Naive thymus-derived CD8-positive, alpha-beta T cell (primary cell): ENCODE data around the gene GNAI3. TPM values are rescaled to one million over a fixed set of nuclear protein-coding genes. Genes with fewer than 3 reads are reported as not detected.
A peak's percentile ranks its signal among the peaks of the same experiment; 100 is the strongest.

Source experiments
- ATAC-seq, 2 donors: fragments of 150-1000 bp; cut with Tn5 transposase in 1 of 2; sonication (Bioruptor Pico), chemical (Tn5 transposase) in 1 of 2; 1 replicate in 1 of 2; 2 replicates in 1 of 2; pipeline ENCODE4 v1.10.0; 2021; ENCODE audit warnings: mild to moderate bottlenecking in 2 of 2, moderate library complexity in 2 of 2
- POLR2A ChIA-PET: fragments of 350-600 bp; sonication (Branson Sonifier 250); formaldehyde crosslinking; loops from one replicate; lab custom pipeline; 2021; ENCODE audit warnings: antibody characterized with exemption; lab: Charles Lee
- DNase-seq, 10 donors: peaks; one replicate each; pipeline versions ENCODE4 v3.0.0 to v3.0.0-alpha.2; 2020 to 2022
- H3K27ac Mint-ChIP-seq, 10 donors: one replicate each; pipeline ENCODE4 v1.8.0; 2020 to 2022; ENCODE audit warnings: mild to moderate bottlenecking in 10 of 10, mixed read lengths in 10 of 10, moderate library complexity in 4 of 10, inconsistent platforms in 1 of 10
- H3K27me3 Mint-ChIP-seq, 5 donors: one replicate each; pipeline ENCODE4 v1.8.0; 2021 to 2022; ENCODE audit warnings: mixed read lengths in 5 of 5
- H3K36me3 Mint-ChIP-seq, 3 donors: one replicate each; pipeline ENCODE4 v1.8.0; 2020 to 2022; ENCODE audit warnings: mixed read lengths in 3 of 3, mild to moderate bottlenecking in 2 of 3, inconsistent platforms in 1 of 3
- H3K4me1 Mint-ChIP-seq, 4 donors: one replicate each; pipeline ENCODE4 v1.8.0; 2021 to 2022; ENCODE audit warnings: mixed read lengths in 4 of 4
- H3K4me3 Mint-ChIP-seq, 10 donors: one replicate each; pipeline ENCODE4 v1.8.0; 2020 to 2022; ENCODE audit warnings: mild to moderate bottlenecking in 10 of 10, mixed read lengths in 10 of 10, moderate library complexity in 6 of 10, inconsistent platforms in 1 of 10
- H3K9me3 Mint-ChIP-seq, 9 donors: one replicate each; pipeline ENCODE4 v1.8.0; 2020 to 2022; ENCODE audit warnings: mixed read lengths in 9 of 9, mild to moderate bottlenecking in 3 of 9, inconsistent platforms in 1 of 9, moderate library complexity in 1 of 9
- polyA plus RNA-seq, 3 donors: library from polyadenylated mRNA; unstranded; fragments of 300-500 nt; fragmentation: Illumina TruSeq; gene quantifications; one replicate each; pipeline ENCODE4 v1.2.3, GENCODE V29; 2021
- total RNA-seq, 8 experiments: library from RNA in 2 of 8; stranded (reverse) in 2 of 8; gene quantifications; one replicate each; pipeline ENCODE4 v1.2.3 and lab custom pipeline; 2021 to 2026

The GNAI3 gene
- total and polyA plus RNA-seq, 5 experiments from 2014 or later, result 6.8 to 7.7 (median 7.3) TPM

- Mint-ChIP-seq H3K9me3 (no peaks in the 10 kb centered on the region), H3K4me1 (peaks cover 2 to 4% (median 3%) of the 10 kb centered on the region in 4 donors), H3K27me3 (no peaks in the 10 kb centered on the region), H3K36me3 (no peaks in the 10 kb centered on the region), H3K27ac (no peak overlapping the region), H3K4me3 (no peak overlapping the region)
- ATAC-seq (no peak), DNase-seq (no peak)
- POLR2A ChIA-PET, result interaction anchor here (14.0 kb wide), 1 partner anchor 38 kb away, joined by 462 read pairs; the partner anchor contains the start of genes AMIGO1 and CYB561D1
These were observed 10.8 kb upstream of the GNAI3 start for GRCh38 chr1:109537450-109538178.

GRCh38 chr1:109538827-109539555, 9.4 kb upstream of the GNAI3 start:
- H3K4me3 Mint-ChIP-seq, result no peak overlapping the region
- POLR2A ChIA-PET, result interaction anchor here (0.6 to 14.0 kb wide), 2 partner anchors 39 to 1140 kb away, joined by 3 to 462 read pairs; partner anchors contain the start of genes AMIGO1 and CYB561D1
- no peaks in the 10 kb centered on the region for H3K4me1 Mint-ChIP-seq
- no peaks in the 10 kb centered on the region for H3K36me3 Mint-ChIP-seq
- peak overlapping the region in 1 of 10 donors; percentile 35 for H3K27ac Mint-ChIP-seq
- ATAC-seq, result no peak
- DNase-seq, result no peak
- no peaks in the 10 kb centered on the region for H3K27me3 Mint-ChIP-seq
- H3K9me3 Mint-ChIP-seq, result no peaks in the 10 kb centered on the region

GRCh38 chr1:109539676-109540075, 8.7 kb upstream of the GNAI3 start, which contains the start of gene GPR61:
Gene GPR61 (plus strand): TSS chr1:109539872. CDS start chr1:109543023, 3,151 bp downstream.
- no peak for DNase-seq
- peak within 1 kb of the TSS in 3 of 10 donors; percentile 27 to 50 (median 35) for H3K27ac Mint-ChIP-seq
- no peaks in the 10 kb centered on the region for H3K9me3 Mint-ChIP-seq
- no peak within 1 kb of the TSS for H3K4me3 Mint-ChIP-seq
- H3K4me1 Mint-ChIP-seq, result no peaks in the 10 kb centered on the region
- no peaks in the 10 kb centered on the region for H3K27me3 Mint-ChIP-seq
- POLR2A ChIA-PET, result interaction anchor here (14.0 kb wide), 1 partner anchor 40 kb away, joined by 462 read pairs; the partner anchor contains the start of genes AMIGO1 and CYB561D1
- no peak for ATAC-seq
- no peaks in the 10 kb centered on the region for H3K36me3 Mint-ChIP-seq

DNA sequence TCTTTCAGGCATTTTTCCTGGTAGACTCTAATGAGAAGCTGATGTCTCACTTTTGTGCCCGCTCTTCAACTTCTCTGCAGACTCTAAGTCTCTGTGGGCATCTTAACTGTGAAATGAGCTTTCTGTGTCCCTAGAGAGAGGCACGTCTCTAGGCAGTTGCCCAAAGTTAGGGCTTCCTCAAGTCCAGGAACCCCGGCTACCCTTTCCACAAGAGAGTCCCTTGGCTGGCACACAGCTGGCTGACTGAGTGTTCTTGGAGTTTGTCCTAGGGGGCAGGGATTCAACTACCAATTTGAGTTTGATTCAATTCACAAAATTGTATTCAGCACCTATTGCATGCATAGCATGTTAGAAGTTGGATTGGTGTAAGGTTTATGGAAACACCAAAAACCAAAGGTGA, 7.3 kb upstream of the GNAI3 start:
- peaks cover 0 to 7% (median 3%) of the 10 kb centered on the region in 4 donors for H3K4me1 Mint-ChIP-seq
- no peak overlapping the region for H3K4me3 Mint-ChIP-seq
- DNase-seq, result no peak
- no peak overlapping the region for H3K27ac Mint-ChIP-seq
- H3K36me3 Mint-ChIP-seq, result no peaks in the 10 kb centered on the region
- no peaks in the 10 kb centered on the region for H3K9me3 Mint-ChIP-seq
- H3K27me3 Mint-ChIP-seq, result no peaks in the 10 kb centered on the region
- POLR2A ChIA-PET, result interaction anchor here (0.6 kb wide), 1 partner anchor 328 kb away, joined by 4 read pairs; no protein-coding TSS in a partner anchor
- ATAC-seq, result no peak

DNA sequence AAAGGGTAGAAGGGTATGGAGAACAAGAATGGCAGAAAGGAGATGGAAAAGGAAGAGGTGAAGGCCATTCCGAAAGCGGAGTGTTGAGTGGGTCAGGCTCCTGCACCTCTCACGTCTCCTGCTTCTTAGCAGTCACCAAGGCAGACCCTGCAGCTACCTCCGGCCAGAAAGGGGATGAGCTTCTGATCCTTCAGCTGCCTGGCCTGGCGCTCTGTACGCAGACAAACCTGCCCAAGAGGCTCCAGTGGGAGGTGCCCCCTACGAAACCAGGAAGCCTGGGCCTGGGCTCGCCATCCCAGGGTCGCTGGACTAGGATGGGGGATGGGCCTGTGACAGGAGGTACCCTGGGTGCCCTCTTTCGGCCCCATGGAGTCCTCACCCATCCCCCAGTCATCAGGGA, 5.8 kb upstream of the GNAI3 start:
- Mint-ChIP-seq H3K27me3 (no peaks in the 10 kb centered on the region), H3K27ac (peak overlapping the region in 1 of 10 donors; percentile 41), H3K9me3 (no peaks in the 10 kb centered on the region), H3K4me3 (no peak overlapping the region), H3K4me1 (peaks cover 5 to 23% (median 18%) of the 10 kb centered on the region in 4 donors), H3K36me3 (no peaks in the 10 kb centered on the region)
- POLR2A ChIA-PET, result interaction anchor here (1.1 kb wide), 1 partner anchor 98 kb away, joined by 3 read pairs; no protein-coding TSS in a partner anchor
- no peak for DNase-seq
- no peak for ATAC-seq

GRCh38 chr1:109543283-109543987, 5.0 kb upstream of the GNAI3 start:
- H3K9me3 Mint-ChIP-seq, result no peaks in the 10 kb centered on the region
- no peaks in the 10 kb centered on the region for H3K36me3 Mint-ChIP-seq
- H3K27me3 Mint-ChIP-seq, result no peaks in the 10 kb centered on the region
- H3K4me1 Mint-ChIP-seq, result peaks cover 9 to 29% (median 21%) of the 10 kb centered on the region in 4 donors
- H3K27ac Mint-ChIP-seq, result peak overlapping the region in 1 of 10 donors; percentile 22
- H3K4me3 Mint-ChIP-seq, result no peak overlapping the region
- POLR2A ChIA-PET, result no interaction called here
- DNase-seq (no peak), ATAC-seq (no peak)

DNA sequence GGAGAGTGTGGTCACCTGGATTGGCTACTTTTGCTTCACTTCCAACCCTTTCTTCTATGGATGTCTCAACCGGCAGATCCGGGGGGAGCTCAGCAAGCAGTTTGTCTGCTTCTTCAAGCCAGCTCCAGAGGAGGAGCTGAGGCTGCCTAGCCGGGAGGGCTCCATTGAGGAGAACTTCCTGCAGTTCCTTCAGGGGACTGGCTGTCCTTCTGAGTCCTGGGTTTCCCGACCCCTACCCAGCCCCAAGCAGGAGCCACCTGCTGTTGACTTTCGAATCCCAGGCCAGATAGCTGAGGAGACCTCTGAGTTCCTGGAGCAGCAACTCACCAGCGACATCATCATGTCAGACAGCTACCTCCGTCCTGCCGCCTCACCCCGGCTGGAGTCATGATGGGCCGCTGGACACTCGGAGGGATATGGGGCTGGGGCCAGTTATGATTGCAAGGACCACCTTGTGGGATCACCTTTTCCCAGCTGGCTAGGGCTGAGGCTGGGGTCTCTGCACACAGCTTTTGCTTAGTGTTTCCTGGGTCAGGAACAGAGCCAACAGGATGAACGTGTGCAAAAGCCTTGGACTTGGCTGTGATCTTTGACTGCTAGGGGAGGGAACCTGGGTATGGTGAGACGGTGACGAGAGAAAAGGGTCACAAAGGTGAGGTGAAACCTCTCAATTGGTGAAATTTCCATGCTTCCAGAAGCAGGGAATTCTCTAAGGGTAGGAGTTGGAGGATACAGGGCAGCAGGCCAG, 4.3 kb upstream of the GNAI3 start:
- no peak overlapping the region for H3K4me3 Mint-ChIP-seq
- no peaks in the 10 kb centered on the region for H3K27me3 Mint-ChIP-seq
- no peaks in the 10 kb centered on the region for H3K9me3 Mint-ChIP-seq
- POLR2A ChIA-PET, result no interaction called here
- no peaks in the 10 kb centered on the region for H3K36me3 Mint-ChIP-seq
- no peak for ATAC-seq
- no peak for DNase-seq
- peaks cover 14 to 36% (median 27%) of the 10 kb centered on the region in 4 donors for H3K4me1 Mint-ChIP-seq
- H3K27ac Mint-ChIP-seq, result peak overlapping the region in 2 of 10 donors; percentile 21 to 35

- Mint-ChIP-seq H3K4me3 (peak overlapping the region; percentile 94 to 100 (median 98)), H3K27ac (peak overlapping the region; percentile 95 to 100 (median 99)), H3K27me3 (no peaks in the 10 kb centered on the region), H3K9me3 (no peaks in the 10 kb centered on the region), H3K4me1 (peaks cover 15 to 56% (median 49%) of the 10 kb centered on the region in 4 donors), H3K36me3 (peaks cover 0 to 1% (median 0%) of the 10 kb centered on the region in 3 donors)
- DNase-seq (peak; percentile 74 to 94 (median 86)), ATAC-seq (peak; percentile 47 to 56)
- POLR2A ChIA-PET, result interaction anchor here (0.6 to 2.6 kb wide), 12 partner anchors 14 to 488 kb away, joined by 3 to 12 read pairs (median 5); partner anchors contain the start of genes AMPD2, ATXN7L2, CYB561D1 and GNAT2
These were observed 1.9 kb upstream of the GNAI3 start for GRCh38 chr1:109546311-109547109.

- no peaks in the 10 kb centered on the region for H3K27me3 Mint-ChIP-seq
- no peak for DNase-seq
- POLR2A ChIA-PET, result interaction anchor here (0.6 to 2.8 kb wide), 35 partner anchors 11 to 791 kb away, joined by 3 to 48 read pairs (median 5); partner anchors contain the start of genes AHCYL1, AMIGO1, AMPD2 and CYB561D1
- H3K4me1 Mint-ChIP-seq, result peaks cover 18 to 59% (median 55%) of the 10 kb centered on the region in 4 donors
- peak in 1 of 2 donors; percentile 16 for ATAC-seq
- peak overlapping the region; percentile 95 to 100 (median 99) for H3K27ac Mint-ChIP-seq
- no peaks in the 10 kb centered on the region for H3K9me3 Mint-ChIP-seq
- peak overlapping the region; percentile 94 to 100 (median 98) for H3K4me3 Mint-ChIP-seq
- peaks cover 0 to 6% (median 0%) of the 10 kb centered on the region in 3 donors for H3K36me3 Mint-ChIP-seq
These were observed 723 bp upstream of the GNAI3 start for GRCh38 chr1:109547463-109548320.

DNA sequence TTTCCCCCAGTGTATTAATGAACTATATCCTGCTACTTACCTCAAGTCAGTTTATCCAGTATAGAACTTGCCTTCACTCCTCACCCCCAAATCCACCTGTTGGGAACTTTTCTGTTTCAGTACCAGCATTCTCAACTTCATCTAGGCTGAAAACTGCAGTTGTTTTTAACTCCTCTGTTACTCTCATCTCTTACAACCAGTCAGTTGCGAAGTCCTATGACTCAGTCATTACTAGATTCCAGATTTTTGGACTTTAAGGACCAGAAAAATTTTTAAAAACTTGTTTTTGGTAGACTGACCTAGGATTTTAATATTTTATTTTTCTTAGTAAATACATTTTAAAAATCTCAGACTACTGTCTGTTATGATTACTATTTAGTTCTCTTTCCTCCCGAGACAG, 8.1 kb downstream of the GNAI3 start:
- POLR2A ChIA-PET, result no interaction called here
- Mint-ChIP-seq H3K36me3 (peaks cover 0 to 23% (median 0%) of the 10 kb centered on the region in 3 donors), H3K27ac (no peak overlapping the region), H3K9me3 (no peaks in the 10 kb centered on the region), H3K4me1 (peaks cover 33 to 88% (median 80%) of the 10 kb centered on the region in 4 donors), H3K27me3 (no peaks in the 10 kb centered on the region), H3K4me3 (peak overlapping the region in 1 of 10 donors; percentile 25)
- DNase-seq (no peak), ATAC-seq (no peak)
